Uterus (tissue), 2 donors: ENCODE results near the gene TUNAR.

ENCODE experiments used
- CTCF ChIP-seq, 4 experiments: fragments of 200-600 bp in 2 of 4; fragments of 450-650 bp in 2 of 4; sonication (generic) in 2 of 4; IDR thresholded peaks; one replicate each; pipeline ENCODE4 v1.5.1; 2016 to 2019; ENCODE audit warnings: antibody characterized with exemption in 4 of 4, mild to moderate bottlenecking in 2 of 4, moderate library complexity in 1 of 4
- POLR2A ChIP-seq, 2 donors: fragments of 450-650 bp; IDR thresholded peaks; one replicate each; pipeline ENCODE4 v1.6.1; 2016; ENCODE audit warnings: antibody characterized with exemption in 2 of 2, mild to moderate bottlenecking in 1 of 2, moderate library complexity in 1 of 2

- no peak for TF ChIP-seq CTCF (IDR thresholded peaks at IDR 0.05)
- TF ChIP-seq POLR2A (IDR thresholded peaks at IDR 0.05) = no peak
These were observed 20.0 kb downstream of the TUNAR start for GRCh38 chr14:95896498-95897135.
